Stimulated activated naive CD4-positive, alpha-beta T cell (primary cell): ENCODE data around the gene HOXA11.
A peak's percentile ranks its signal among the peaks of the same experiment; 100 is the strongest.

Source experiments
- DNase-seq, 6 experiments: peaks; one replicate each; lab custom pipeline; 2025; lab: John Stamatoyannopoulos, UW

Gene HOXA11

DNA sequence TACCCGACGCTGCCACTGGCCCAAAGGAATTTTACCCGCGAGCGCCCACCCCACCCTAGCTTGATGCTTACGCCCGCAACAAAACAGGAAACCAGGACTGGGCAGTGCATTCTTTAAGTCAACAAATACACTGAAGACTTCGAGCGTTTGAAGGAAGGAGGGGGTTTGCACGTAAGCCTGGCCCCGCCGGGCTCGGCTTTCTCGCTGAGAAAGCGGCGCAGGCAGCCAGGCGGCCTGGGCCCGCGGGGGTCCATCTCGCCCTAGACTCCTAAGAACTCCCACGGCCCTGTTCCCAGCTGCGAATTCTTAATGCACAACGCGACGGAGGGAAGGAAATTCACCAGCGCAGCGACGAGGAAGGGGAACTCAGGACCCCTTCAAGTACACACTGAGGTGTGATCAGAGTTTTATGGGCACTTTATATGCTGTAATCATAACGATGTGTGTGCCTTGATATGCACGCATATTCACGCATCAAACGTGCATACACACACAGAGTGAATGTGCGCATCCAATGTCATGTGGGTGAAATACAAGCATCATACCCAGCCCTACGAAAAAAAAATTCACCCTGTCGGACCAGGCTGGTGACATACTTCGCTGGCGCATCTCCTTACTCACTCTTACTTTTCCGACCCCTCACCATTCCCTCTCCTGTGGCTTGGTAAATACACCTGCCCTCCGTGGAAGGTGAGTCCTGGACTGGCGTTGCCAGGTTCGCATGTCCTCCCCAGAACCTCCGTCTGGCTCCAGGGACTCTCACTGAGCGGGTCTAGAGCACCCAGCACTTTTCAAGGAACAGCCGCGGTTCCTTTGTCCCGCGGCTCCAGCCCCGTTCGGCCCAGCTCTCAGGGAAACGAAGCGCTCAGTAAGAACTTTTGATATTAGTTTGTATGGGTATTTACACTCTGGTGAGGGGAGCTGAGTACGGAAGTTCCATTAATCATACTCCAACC, 20.6 kb upstream of the HOXA11 start:
- no peak for DNase-seq

DNA sequence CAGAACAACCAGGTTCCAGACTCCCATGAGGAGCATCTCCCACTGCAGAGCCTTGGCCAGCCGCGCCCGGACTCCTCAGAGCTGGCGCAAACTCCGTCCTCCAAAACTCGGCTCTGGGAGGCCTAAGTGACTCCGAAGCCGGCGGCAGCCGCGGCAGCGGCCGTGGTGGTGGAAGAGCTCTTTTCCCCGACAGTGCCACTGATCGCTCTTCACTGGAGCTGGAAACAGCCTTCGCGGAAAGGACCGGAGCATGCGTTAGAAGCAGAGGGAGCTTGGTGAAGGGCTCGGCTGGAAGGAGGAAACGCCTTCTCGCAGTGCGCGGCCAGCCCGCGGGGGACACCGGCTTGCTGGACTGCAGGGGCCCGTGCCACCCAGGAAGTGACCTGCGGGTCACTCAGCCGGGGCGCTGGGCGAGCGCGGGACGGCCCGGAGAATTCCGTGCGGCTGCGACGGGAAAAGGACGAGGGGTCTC, 19.9 kb upstream of the HOXA11 start:
- no peak for DNase-seq

DNA sequence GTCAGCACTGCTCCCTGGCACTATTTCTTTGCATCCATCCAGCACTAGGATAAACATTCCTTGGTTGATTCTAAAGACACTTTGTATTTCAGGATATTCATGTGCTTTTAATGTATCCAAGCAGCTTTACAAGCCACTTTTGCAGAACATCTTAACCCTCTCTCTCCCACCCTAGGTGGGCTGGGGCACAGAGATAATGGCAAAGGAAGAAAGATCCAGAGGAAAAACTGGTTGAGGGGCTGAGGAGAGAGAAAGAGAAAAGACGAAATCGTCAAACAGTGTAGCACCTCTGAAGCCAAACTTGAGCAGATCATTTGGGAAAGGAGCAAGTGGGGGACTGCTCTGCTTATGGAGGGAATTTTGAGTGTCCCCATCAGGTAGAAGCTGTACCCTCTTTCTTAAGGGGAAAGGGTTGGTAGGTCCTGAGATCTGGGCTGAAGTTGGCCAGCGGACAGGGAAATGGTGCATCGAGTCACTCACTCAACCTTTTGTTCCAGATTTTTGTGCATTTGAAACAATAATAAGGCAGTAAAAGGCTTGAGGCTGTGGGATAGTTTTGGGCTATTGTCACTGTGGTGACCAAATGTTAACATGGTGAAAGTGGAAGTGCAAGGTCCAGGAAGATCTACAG, 19.0 kb upstream of the HOXA11 start:
- DNase-seq: no peak

DNA sequence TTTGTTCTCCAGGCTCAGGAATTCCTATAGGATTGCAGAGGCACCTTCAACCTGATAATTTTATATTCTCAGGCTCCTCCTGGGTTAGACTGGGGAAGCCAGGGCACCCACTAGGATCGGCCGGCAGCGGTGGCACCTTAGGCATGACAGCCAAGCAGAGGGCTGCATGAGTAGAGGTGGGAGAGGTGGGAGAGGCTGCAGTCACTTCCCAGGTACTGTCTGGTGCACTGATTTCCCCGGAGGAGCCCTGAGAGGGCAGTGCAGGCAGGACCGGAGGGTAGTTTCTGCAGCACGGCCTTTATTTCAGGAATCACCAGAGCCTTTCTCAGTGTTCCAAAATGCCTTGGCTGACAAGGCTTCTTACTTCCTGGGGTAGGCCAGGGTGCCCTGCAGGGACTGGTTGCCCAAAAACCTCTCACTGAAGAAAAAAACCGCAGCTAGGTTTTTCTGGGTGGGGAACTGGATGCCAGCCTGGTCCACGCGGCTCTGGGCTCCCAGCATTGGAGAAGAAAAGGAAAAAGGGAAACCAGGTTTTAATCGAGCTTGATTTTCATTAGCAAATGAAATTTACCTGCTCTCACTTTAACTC, 18.4 kb upstream of the HOXA11 start:
- no peak for DNase-seq

DNA sequence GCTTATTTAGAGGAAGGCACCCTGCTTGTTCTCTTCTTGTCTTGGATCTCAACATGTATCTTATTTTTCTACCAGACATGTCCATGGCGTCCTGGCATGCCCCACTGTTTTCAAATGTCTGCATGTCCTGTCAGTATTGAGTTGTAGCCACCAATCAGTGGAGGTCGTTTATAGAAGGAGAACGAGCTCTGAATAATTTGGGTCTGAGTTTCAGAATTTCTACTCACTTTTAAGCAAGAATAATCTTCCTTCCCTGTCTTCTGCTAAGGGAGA, 17.8 kb upstream of the HOXA11 start:
- DNase-seq: no peak

DNA sequence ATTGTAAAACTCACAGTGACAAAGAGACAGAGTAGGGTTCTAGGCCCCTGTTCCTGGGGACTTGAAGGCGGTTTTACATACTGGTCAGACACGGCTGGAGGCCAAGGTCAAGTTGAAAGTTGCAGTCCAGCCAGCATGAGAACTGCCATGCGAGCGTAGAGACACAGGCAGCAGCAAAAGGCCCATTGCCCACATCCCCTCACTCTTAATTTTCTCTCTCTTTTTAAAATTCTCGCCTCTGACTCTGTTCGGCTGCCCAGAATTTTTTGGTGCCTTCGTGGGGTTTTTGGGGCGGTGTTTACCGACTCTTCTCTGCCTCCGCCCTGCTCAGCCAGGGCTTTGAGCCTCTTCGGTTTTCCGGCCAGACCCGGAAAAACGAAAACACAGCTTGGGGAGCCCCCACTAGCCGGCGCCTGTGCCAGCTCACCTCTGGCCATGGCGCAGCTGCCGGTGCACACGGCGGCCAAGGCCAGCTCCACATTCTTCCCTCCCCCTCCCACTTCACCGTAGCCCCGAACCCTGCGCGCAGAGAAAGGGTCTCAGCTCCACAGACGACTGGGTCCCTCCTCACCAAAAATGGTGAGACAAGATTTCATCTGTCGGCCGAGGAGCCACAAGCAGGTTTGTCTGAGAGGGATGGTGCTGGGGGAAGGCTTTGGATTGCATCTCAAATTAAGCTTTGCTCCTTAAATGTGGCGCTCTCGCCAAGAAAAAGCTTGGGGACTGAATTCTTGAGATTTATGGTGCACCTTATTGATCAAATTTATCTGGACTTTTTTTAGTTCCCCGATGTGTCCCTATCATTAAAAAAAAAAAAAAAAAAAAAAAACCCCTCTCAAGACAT, 17.2 kb upstream of the HOXA11 start:
- DNase-seq: no peak

DNA sequence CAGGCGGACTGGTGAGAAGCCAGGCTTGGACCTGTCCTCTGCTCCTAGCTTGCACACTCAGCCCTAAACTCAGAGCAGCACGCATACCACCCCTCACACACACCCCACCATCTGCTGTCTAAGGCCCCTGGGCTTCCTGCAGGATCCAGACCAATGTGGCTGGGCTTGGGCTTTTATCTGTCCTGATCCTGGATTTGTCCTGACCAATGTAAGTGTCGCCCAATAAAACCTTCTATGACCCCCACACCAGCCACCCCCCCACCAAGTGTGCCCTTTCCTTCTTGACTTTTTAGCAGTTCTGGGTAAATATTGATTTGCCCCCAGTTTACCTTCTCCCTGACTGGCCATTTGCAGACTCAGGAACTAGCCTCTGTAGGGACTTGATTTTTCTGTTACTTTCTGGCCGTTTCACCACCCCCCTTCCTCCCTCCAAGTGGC, 16.6 kb upstream of the HOXA11 start:
- DNase-seq: no peak

DNA sequence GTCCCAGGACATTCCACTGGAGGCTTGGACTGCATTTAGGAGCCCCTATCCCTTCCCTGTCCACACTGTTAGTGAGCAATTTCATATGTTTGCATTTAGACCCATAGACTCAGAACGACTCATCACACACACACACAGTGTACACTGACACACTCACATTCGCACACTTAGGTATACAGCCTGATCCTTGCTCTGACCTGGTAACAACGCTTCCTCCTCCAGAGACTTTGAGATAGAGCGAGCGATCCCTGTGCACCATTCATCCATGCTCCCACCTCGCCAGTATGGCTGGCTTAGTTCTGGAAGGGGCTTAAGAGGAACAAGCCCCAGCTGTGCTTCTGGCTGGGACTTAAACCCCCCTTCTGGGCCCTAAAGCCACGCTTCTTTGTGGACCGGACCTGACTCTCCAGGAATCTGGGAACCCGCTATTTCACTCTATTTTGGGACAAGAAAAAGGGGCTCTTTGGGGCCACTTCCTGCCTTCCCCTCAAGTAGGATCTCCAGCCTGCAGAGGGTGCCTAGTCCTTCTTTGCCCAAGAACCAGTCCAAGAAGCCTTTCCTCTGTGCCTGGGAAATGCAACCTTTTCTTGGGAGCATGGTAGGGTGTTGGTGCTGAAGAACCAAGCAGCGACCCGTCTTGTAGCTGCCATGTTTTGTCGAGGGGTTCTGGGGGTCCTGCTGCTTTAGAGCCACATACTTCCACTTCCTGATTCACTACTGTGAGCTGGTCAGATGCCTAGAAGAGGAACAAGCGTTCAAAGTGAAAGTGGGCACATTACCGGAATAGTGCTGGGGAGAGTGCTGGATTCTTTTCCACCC, 15.9 kb upstream of the HOXA11 start:
- DNase-seq: no peak

DNA sequence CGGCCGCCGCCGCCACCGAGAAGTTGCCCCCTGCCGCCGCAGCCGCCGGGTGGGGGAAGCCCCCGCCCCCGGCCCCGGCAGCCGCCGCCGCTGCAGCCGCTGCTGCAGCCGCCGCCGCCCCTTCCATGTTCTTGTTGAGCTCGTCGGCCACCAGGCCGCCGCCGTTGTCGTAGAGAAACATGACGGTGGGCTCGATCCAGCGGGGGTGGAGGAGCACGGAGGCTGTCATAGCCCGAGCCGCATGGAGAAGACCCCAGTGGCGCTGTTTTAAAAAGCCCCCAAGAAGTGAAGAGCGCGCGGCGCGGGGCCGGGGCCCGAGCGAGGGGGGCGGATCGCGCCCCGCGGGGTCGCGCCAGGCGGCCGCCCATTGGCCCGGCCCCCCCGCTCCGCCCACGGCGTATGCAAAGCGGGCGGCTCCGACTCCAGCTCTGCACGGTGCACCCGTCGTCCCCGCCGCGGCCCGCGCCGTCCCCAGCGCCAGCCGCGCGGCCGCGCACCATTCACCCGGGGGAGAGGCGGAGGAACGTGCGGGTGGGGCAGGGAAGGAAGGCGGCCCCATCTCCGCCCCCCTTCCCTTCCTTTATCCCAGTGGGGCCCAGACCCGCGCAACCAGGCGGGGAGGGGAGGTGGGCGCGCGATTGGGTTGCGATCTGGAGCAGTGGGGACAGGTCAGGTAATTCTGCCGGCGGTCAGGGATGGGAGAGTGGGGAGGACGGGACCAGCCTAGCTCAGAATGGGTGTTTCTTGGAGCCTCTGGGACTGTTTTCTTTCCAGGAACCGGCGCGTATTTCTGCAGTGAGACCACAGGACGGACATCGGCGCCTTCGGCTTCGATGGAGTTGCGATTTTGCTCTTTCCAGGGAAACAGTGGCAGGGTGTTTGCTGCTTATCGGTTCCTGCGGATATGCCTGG, 15.1 kb upstream of the HOXA11 start, which contains the start of gene HOXA13:
Gene HOXA13 (minus strand): TSS at position 243 of the 912 bp plus-strand sequence. CDS start 14 bp downstream, at position 229.
- no peak for DNase-seq

DNA sequence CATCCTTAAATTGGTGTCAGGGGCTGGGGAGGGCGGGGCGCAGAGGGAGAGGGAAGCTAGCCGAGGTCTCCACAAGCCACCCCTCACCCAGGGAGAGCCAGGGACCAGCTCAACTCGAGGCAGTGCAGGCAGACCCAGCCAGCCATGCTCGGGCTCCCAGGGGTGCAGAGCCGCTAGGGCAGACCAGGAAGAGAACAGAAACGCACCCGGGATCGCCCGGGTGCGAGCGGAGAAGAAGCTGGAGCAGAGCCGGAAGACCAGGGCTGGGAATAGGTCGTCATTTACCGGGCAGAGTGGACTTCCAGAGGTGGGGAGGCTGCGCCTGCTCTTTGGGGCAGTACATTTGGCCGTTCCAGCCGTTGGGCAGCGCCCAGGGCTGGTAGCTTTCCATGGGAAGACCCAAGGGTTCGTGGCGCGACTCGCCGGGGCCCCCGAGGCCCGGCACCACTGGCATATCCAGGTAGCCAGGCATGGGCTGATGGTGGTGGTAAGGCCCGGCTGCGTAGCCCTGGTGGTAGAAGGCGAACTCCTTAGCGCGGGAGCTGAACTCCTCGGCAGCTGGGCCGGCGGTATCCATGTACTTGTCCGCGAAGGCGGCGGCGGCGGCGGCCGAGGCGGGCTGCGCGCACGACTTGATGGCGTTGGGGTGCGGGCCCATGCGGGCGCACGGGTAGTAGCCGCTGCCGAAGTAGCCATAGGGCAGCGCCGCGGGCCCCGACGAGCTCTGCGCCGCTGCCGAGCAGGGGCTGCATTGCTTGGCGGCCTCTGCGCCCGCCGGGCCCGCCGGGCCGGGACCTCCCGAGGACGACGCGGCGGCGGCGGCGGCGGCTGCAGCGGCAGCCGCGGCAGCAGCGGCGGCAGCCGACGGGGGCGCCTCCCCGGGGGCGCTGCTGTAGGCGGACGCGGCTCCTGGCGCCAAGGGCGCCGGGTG, 14.1 kb upstream of the HOXA11 start:
- no peak for DNase-seq

DNA sequence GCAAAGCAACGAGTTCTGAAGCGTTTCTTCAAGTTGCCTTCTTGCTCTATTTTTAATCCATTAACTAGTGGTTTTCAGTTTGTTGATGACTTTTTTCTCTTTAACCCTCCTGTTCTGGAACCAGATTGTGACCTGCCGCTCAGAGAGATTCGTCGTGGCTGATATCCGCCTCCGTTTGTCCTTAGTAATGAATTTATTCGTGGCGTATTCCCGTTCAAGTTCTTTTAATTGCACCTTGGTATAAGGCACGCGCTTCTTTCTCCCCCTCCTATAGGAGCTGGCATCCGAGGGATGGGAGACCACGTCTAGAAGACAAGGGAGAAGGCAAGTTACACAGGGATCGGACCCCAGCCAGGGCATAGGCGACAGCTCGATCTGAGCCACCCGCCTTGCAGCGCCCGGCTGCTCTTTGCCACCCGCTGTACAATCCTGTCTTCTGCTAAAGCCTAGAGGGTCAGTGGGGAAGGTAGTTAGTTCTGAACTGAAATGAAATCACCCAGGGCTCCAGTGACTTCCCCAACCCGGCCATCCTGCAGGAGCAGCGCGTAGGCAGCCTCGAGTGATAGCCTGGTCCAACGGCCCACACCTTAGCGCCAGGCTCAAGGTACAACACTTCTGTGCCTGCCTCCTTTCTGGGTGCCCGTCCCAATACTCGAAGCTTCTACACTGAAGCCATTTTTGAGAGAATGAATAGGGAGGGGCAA, 13.3 kb upstream of the HOXA11 start:
- DNase-seq: no peak

DNA sequence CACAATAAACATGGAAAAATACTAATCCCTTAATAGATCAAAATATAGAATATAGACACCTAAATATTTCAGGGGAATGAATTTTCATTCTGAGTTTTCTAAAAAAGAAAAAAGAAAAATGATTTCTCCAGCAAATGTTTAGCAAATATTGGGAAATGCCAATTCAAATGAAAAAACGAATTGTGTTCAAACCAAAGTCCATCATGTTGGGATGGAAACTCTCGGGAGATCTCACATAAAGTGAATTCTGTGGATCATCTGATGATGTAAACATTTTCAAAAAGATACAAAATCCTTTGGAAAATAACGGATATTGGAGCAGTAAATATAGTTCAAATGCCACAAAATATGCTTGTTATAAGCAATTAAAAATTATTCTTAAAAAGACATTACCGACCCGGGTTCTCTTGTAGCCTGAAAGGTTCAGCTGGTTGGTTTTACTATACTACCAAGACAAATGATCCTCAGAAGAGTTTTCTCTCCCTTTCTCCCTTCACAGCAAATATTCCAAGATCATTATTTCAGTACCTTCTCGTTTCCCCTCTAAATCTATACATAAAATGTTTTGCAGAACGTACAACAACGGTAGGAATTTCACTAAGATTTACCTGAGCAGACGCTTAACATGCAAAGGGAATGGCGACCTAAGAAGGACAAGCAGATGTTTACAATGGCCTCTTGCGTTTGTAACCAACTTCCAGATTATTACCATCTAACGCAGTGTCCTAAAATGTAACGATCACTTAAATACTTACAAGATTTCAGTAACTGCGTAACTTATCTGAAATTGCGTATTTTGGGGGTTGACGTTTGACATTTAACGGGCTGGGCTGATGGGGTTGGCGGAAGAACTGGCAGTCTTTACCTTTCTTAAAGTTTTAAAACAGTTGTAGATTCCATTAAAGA, 12.4 kb upstream of the HOXA11 start:
- DNase-seq: no peak

DNA sequence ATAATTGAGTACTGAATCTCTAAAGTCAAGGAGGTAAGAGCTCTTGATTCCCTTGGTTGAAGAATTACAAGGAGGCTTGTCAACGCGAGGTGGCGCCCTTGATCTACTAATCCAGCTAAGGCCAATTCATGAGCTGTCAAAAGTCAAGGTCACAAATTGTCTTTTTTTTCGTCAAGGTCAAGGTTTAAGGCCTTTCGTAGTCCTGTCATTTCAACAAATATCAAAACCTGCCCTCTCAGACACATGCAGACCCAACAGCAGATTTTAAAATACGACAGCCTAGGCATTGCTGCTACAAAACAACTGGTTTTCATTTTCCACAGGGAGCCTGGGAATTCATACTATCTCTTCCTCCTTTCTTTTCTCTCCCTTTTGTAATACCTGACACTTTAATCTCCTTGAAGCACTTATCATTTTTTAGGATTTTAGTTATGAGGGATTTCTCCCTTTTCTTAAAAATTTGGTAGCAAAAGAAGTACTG, 11.3 kb upstream of the HOXA11 start:
- peak; percentile 46 to 82 (median 76) for DNase-seq

DNA sequence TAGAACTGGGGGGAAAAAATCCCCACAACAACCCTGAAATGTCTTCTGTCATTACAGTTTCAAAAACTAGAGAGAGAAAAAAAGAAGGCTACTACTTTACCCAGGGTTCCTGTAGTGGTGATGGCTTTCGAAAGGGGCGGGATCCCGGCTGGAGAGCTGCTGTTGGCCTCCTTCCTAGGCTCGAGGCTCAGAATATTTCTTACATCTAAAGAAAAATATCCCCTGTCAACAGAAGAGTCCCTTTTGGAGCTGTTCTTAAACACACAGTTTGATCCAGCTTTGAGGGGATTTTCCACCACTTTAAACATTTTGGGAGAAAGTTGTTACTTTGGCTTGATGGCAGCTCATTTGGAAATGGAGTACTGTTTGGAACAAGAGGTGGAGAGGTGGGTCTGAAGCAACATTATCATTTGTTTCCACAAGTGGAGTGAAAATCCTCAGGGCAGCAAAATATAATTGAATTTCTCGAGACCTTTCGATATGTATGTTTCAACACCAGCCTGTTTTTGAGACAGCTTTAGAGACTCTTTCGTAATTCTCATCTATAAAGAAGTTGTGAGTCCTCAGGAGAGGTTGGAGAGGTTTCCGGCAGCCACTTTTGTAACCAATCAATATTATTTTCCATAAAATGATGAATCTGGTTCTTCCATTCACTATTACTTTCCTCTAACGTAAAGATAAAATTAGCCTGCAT, 9.8 kb upstream of the HOXA11 start:
- DNase-seq: no peak

DNA sequence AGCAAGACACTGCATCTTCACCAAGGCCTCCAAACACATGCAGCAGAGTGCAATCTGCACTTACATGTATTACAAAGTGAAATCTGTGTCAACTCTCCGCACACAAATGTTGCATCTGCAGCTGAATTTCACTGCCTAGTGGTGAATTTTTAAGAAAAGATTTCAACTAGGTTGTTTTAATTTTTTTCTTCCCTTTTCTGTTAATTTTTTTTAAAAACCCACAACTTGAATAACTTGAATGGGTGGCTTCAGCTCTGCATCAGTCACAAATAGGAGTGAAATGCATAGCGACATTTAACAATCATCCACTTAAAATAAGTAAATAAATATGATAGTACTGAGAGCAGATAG, 8.9 kb upstream of the HOXA11 start:
- no peak for DNase-seq

DNA sequence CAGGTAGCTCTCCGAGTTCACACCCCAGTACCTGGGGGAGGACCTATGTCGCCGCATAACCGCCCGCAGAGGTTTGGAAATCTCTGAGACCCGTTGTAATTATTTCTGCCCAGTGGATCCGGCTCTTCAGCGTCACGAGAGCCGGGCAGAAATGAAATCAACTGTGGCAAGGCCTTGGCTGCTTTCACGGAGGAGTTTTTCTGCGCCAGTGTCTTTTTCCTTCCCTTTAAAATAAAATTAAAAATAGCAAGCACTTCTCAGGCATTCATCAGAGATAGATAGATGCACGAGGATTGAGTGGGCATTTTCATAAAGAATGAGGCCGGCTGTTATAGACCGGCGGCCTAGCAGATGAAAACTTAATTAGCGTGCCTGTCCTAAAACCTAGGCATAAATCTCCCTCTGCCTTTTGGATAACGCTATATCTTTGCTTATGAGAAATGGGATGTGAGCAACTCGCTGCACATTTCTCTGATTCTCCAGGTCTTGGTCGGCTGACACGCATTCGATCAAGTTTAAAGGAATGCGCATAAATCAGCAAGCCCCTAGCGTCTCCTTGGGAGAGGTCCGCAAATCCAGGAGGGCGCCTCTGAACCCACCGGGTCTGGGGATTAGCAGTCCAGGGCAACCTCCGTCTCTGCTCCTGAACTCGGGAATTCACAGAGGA, 8.4 kb upstream of the HOXA11 start:
- no peak for DNase-seq
